Parathyroid adenoma (tissue), 2 donors: ENCODE data around the gene MZT2A.
"Not testable (repeated sequence)": the region's sequence is repeated elsewhere in the genome, so short reads cannot be mapped to it uniquely, and the experiment has no call there.

Experiments used
- H2AFZ ChIP-seq: fragments of 300-600 bp; sonication (generic); one replicate; pipeline ENCODE4 v1.7.0; 2017; ENCODE audit warnings: antibody characterized with exemption, mild to moderate bottlenecking
- H3K27ac ChIP-seq: fragments of 300-600 bp; sonication (generic); one replicate; pipeline ENCODE4 v1.7.0; 2017
- H3K27me3 ChIP-seq: fragments of 300-600 bp; sonication (generic); one replicate; pipeline ENCODE4 v1.7.0; 2017; ENCODE audit warnings: low read length; ENCODE audit not compliant: control insufficient read depth, insufficient read depth
- H3K36me3 ChIP-seq: fragments of 300-600 bp; sonication (generic); one replicate; pipeline ENCODE4 v1.7.0; 2017; ENCODE audit warnings: low read length; ENCODE audit not compliant: control insufficient read depth, insufficient read depth
- H3K4me1 ChIP-seq: fragments of 300-600 bp; sonication (generic); one replicate; pipeline ENCODE4 v1.7.0; 2017; ENCODE audit warnings: control low read depth
- H3K4me2 ChIP-seq: fragments of 300-600 bp; sonication (generic); one replicate; pipeline ENCODE4 v1.7.0; 2017; ENCODE audit warnings: low read length
- H3K4me3 ChIP-seq: fragments of 300-600 bp; sonication (generic); one replicate; pipeline ENCODE4 v1.7.0; 2017; ENCODE audit warnings: low read depth, low read length
- H3K79me2 ChIP-seq: fragments of 300-600 bp; sonication (generic); one replicate; pipeline ENCODE4 v1.7.0; 2017; ENCODE audit warnings: control low read depth
- H3K9ac ChIP-seq: fragments of 300-600 bp; sonication (generic); one replicate; pipeline ENCODE4 v1.7.0; 2017; ENCODE audit warnings: mild to moderate bottlenecking
- H3K9me3 ChIP-seq: fragments of 300-600 bp; sonication (generic); one replicate; pipeline ENCODE4 v1.7.0; 2017; ENCODE audit warnings: low read length; ENCODE audit not compliant: control insufficient read depth
- TF ChIP-seq, protein P1 (sequence below): fragments of 300-600 bp; sonication (generic); IDR thresholded peaks from one replicate; pipeline ENCODE4 v1.7.0; 2017; ENCODE audit warnings: antibody characterized with exemption, mild to moderate bottlenecking
- donor health status: primary hyperparathyroidism.

The MZT2A gene

GRCh38 chr2:131517106-131517831 is 25.1 kb upstream of the MZT2A start:
- Histone ChIP-seq H3K79me2 (no peaks in the 10 kb centered on the region), H3K27ac (no peak overlapping the region)

DNA sequence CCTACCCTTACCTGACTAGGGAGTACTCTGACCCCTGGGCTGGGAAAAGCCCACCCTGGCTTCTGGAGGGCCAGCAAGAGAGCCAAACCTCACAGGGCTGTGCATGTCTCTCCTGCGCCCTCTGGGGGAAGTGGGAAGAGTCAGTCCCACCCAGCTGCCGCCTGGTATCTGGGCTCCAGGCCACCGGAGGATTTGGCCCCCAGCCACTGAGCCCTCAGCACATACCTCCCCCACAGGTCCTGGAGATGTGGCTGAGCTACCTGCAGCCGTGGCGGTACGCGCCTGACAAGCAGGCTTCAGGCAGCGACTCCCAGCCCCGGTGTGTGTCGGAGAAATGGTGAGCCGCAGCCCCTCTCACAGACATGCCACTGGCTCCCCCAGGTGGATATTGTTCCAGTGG is 24.4 kb upstream of the MZT2A start:
- H3K4me2 ChIP-seq, H3K79me2 ChIP-seq, H3K4me3 ChIP-seq, H2AFZ ChIP-seq, H3K4me1 ChIP-seq, H3K36me3 ChIP-seq, H3K27me3 ChIP-seq, H3K9me3 ChIP-seq, H3K9ac ChIP-seq, H3K27ac ChIP-seq: not testable (repeated sequence)
- TF ChIP-seq, protein P1, sequence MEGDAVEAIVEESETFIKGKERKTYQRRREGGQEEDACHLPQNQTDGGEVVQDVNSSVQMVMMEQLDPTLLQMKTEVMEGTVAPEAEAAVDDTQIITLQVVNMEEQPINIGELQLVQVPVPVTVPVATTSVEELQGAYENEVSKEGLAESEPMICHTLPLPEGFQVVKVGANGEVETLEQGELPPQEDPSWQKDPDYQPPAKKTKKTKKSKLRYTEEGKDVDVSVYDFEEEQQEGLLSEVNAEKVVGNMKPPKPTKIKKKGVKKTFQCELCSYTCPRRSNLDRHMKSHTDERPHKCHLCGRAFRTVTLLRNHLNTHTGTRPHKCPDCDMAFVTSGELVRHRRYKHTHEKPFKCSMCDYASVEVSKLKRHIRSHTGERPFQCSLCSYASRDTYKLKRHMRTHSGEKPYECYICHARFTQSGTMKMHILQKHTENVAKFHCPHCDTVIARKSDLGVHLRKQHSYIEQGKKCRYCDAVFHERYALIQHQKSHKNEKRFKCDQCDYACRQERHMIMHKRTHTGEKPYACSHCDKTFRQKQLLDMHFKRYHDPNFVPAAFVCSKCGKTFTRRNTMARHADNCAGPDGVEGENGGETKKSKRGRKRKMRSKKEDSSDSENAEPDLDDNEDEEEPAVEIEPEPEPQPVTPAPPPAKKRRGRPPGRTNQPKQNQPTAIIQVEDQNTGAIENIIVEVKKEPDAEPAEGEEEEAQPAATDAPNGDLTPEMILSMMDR: peak; percentile 55

More at GRCh38 chr2:131517106-131517831, 25.1 kb upstream of the MZT2A start:
- Histone ChIP-seq H3K27me3 (no peaks in the 10 kb centered on the region), H3K9ac (no peak overlapping the region), H3K4me2 (no peak overlapping the region), H3K36me3 (no peaks in the 10 kb centered on the region), H3K4me1 (no peaks in the 10 kb centered on the region), H2AFZ (no peak overlapping the region), H3K4me3 (no peak overlapping the region), H3K9me3 (no peaks in the 10 kb centered on the region)
- TF ChIP-seq, protein P1: no peak

GRCh38 chr2:131516011-131516410 is 23.8 kb upstream of the MZT2A start:
- no peak overlapping the region for H2AFZ ChIP-seq
- no peak overlapping the region for H3K27ac ChIP-seq
- no peaks in the 10 kb centered on the region for H3K27me3 ChIP-seq
- TF ChIP-seq, protein P1: no peak
- no peak overlapping the region for H3K4me2 ChIP-seq
- H3K4me1 ChIP-seq: no peaks in the 10 kb centered on the region
- H3K9me3 ChIP-seq: no peaks in the 10 kb centered on the region
- no peaks in the 10 kb centered on the region for H3K36me3 ChIP-seq
- no peak overlapping the region for H3K4me3 ChIP-seq
- no peak overlapping the region for H3K9ac ChIP-seq
- no peaks in the 10 kb centered on the region for H3K79me2 ChIP-seq

GRCh38 chr2:131515235-131515634 is 23.0 kb upstream of the MZT2A start:
- not testable (repeated sequence) for H3K27ac ChIP-seq, H3K4me3 ChIP-seq

DNA sequence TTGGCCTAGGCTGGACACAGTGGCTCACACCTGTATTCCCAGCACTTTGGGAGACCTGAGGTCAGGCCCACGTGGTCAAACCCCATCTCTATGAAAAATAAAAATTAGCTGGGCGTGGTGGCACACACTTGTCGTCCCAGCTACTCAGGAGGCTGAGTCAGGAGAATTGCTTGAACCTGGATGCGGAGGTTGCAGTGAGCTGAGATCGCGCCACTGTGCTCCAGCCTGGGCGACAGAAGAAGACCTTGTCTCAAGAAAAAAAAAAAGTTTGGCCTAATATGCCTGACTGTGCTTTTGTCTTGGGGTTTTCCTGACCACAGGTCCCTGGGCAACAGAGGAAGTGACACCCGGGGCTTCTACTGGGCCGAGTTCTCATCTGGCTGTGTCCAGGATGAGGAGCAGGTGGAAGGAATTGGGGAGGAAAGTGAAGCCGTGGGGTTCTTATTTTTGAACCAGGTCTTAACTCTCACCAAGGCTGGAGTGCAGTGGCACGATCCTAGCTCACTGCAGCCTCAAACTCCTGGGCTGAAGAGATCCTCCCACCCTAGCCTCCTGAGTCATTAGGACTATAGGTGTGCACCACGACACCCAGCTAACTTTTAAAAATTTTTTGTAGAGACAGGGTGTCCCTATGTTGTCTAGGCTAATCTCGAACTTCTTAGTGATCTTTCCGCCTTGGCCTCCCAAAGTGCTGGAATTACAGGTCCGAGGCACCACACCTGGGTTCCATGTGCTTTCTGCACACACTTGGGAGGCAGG is 22.4 kb upstream of the MZT2A start:
- H3K4me3 ChIP-seq, H3K79me2 ChIP-seq, H3K27ac ChIP-seq, H2AFZ ChIP-seq, H3K36me3 ChIP-seq, H3K9me3 ChIP-seq, H3K4me1 ChIP-seq, H3K27me3 ChIP-seq, H3K4me2 ChIP-seq, H3K9ac ChIP-seq: not testable (repeated sequence)

More at GRCh38 chr2:131515235-131515634, 23.0 kb upstream of the MZT2A start:
- not testable (repeated sequence) for H3K79me2 ChIP-seq, H2AFZ ChIP-seq, H3K4me2 ChIP-seq, H3K4me1 ChIP-seq, H3K9ac ChIP-seq, H3K27me3 ChIP-seq, H3K9me3 ChIP-seq, H3K36me3 ChIP-seq

DNA sequence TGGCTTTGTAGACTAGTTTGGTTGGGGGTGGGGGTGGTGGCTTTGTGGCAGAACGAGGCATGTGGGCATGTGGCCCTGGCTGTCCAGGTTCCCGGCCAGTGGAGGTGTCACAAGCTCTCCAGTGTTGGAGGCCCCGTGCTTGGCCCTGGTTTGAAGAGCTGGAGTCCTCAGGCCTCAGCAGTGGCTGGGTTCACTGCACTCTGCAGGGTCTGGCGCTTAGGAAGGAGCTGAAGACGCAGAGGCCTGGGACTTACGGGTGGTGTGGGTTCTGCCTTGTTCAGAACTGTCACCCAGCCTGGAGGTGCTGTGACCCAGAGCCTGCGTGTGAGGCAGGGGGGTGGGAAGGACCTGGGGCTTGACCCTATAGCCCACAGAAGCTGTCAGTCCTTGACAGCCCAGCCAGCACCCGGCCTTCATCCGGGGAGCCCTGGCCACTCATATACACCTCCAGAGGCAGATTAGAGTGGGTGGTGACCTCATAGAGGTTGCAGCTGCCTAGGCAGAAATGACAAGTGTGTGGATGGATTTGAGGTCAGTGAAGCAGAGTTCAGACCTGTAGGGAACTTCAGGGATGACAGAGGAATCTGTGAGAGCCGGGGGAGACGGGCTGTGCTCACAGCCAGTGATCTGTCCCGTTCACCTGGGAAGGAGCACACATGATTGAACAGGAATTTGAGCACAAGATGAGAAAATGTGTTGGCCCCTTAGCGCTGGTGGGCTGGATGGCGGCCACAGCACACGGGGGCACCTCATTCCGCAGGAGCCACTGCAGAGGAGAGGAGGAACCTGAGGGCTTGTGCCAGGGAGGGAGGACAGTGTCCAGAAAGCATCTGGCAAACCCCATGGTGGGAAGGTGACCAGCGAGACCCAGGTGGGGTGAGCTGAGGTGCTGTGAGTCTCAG is 20.0 kb upstream of the MZT2A start:
- not testable (repeated sequence) for H3K4me2 ChIP-seq, H3K9ac ChIP-seq, H3K27me3 ChIP-seq, H3K27ac ChIP-seq, H3K79me2 ChIP-seq, H3K9me3 ChIP-seq, H2AFZ ChIP-seq, H3K36me3 ChIP-seq, H3K4me1 ChIP-seq, H3K4me3 ChIP-seq

DNA sequence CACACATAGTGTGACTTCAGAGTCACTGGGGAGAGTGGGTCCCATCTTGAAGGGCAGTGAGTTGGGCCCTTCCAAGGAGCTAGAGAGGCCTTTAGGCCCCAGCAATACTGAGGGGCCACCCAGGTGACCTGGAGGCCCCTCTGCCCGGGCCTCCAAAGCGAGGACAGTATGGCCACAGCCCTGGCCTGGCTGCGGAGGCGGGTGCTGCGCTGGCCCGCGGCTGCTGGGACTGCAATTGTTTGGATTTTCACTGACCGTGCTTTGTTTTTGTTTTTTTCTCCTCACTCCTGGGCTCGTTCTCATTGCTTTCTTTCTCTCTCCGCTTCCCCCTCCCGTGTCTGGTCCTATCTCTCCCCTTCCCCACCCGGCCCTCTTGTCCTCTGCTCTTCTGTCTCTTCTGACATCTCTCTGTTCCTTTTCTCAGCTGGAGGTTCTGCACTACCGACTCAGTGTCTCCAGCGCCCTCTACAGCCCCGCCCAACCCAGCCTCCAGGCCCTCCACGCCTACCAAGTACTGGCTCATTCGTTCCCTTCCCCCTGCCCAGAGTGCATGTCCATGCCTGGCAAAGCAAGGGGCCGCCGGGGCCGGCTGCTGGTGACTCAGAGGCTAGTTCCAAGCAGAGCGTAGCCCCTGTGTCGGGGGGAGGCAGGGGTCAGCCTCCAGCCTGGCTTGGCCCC is 19.2 kb upstream of the MZT2A start:
- H2AFZ ChIP-seq, H3K36me3 ChIP-seq, H3K27me3 ChIP-seq, H3K9me3 ChIP-seq, H3K9ac ChIP-seq, H3K27ac ChIP-seq, H3K4me2 ChIP-seq, H3K79me2 ChIP-seq, H3K4me1 ChIP-seq, H3K4me3 ChIP-seq: not testable (repeated sequence)
